ENCODE data around the gene MAP4K4. TPM values are rescaled to one million over a fixed set of nuclear protein-coding genes. Genes with fewer than 3 reads are reported as not detected.

Gene MAP4K4
- total RNA-seq (2022; extraction: Qiagen RNA extraction): 86.7 to 123 TPM (median 107 TPM) in 5 replicates

GRCh38 chr2:101697124-101698013 is at the start of gene MAP4K4:
Gene MAP4K4, plus strand, starts transcription at chr2:101697707. Its CDS starts 374 bp downstream, at chr2:101698081.

Other genes starting within 250 kb of the MAP4K4 start
- gene RFX8, start 222.6 kb upstream of the MAP4K4 start, total RNA-seq (2022; extraction: Qiagen RNA extraction): not detected in 5 replicates